HepG2 (cell line): Measurements from ENCODE around the gene IP6K3. TPM values are rescaled to one million over a fixed set of nuclear protein-coding genes. Genes with fewer than 3 reads are reported as not detected.

Source experiments
- BCL6 ChIP-seq: IDR thresholded peaks from 2 replicates; pipeline ENCODE4 v1.6.1; 2016; ENCODE audit warnings: missing genetic modification reagents, missing compliant biosample characterization
- HNRNPLL ChIP-seq: fragments of 200-400 bp; formaldehyde crosslinking; IDR thresholded peaks from 2 replicates; pipeline ENCODE4 v1.6.1; 2017; ENCODE audit warnings: mild to moderate bottlenecking, low read depth, low read length; ENCODE audit not compliant: poor library complexity, severe bottlenecking
- ISL2 ChIP-seq: sonication (generic); formaldehyde crosslinking; IDR thresholded peaks from 2 replicates; pipeline ENCODE4 v1.5.0; 2020; ENCODE audit warnings: missing genetic modification reagents
- KLF12 ChIP-seq: sonication (generic); formaldehyde crosslinking; IDR thresholded peaks from 2 replicates; pipeline ENCODE4 v1.4.0; 2020; ENCODE audit warnings: missing genetic modification reagents, borderline replicate concordance
- NFIC ChIP-seq: IDR thresholded peaks from 2 replicates; pipeline ENCODE4 v1.6.1; 2012; ENCODE audit warnings: mild to moderate bottlenecking, low read length, inconsistent platforms
- PHF20 ChIP-seq: sonication (generic); formaldehyde crosslinking; IDR thresholded peaks from 2 replicates; pipeline ENCODE4 v1.5.0; 2020; ENCODE audit warnings: mild to moderate bottlenecking, missing genetic modification reagents
- PHF21A ChIP-seq: sonication (generic); formaldehyde crosslinking; IDR thresholded peaks from 2 replicates; pipeline ENCODE4 v1.5.0; 2020; ENCODE audit warnings: mild to moderate bottlenecking, missing genetic modification reagents
- SUZ12 ChIP-seq: fragments of 150-350 bp; IDR thresholded peaks from 2 replicates; pipeline ENCODE4 v1.6.1; 2014; ENCODE audit warnings: low read depth, low read length
- TBL1XR1 ChIP-seq: fragments of 150-350 bp; IDR thresholded peaks from 2 replicates; pipeline ENCODE4 v1.6.1; 2014; ENCODE audit warnings: borderline replicate concordance, low read length; ENCODE audit not compliant: partially characterized antibody
- ZNF547 ChIP-seq: sonication (generic); formaldehyde crosslinking; IDR thresholded peaks from 2 replicates; pipeline ENCODE4 v1.5.1; 2020; ENCODE audit warnings: mild to moderate bottlenecking, missing genetic modification reagents
- ZNF616 ChIP-seq: sonication (generic); formaldehyde crosslinking; IDR thresholded peaks from 2 replicates; pipeline ENCODE4 v1.5.0; 2020; ENCODE audit warnings: low read depth, mild to moderate bottlenecking, missing genetic modification reagents
- ZNF75D ChIP-seq: sonication (generic); formaldehyde crosslinking; IDR thresholded peaks from 2 replicates; pipeline ENCODE4 v1.8.1; 2023; ENCODE audit warnings: missing genetic modification reagents, mild to moderate bottlenecking, borderline replicate concordance
- ZNF841 ChIP-seq: sonication (generic); formaldehyde crosslinking; IDR thresholded peaks from 2 replicates; pipeline ENCODE4 v1.8.1; 2023; ENCODE audit warnings: missing genetic modification reagents, borderline replicate concordance
- ZSCAN29 ChIP-seq: sonication (generic); formaldehyde crosslinking; conservative IDR thresholded peaks from 2 replicates; pipeline ENCODE4 v1.4.0; 2020; ENCODE audit warnings: mild to moderate bottlenecking, missing genetic modification reagents
- polyA plus RNA-seq, 8 experiments: library from polyadenylated mRNA; depleted of rRNA in 3 of 8; stranded (reverse) in 7 of 8; unstranded in 1 of 8; fragments of >200 nt; fragmentation: Illumina TruSeq in 4 of 8; extraction: Trizol in 4 of 8; gene quantifications; 2 replicates each; pipeline versions ENCODE4 v1.2.1 to v1.2.3, GENCODE V29; 2011 to 2016; ENCODE audit warnings: low read depth in 4 of 8, missing spikeins in 1 of 8, mixed read lengths in 1 of 8; ENCODE audit not compliant: insufficient read depth in 1 of 8
- total RNA-seq, 5 experiments: library from RNA; depleted of rRNA; stranded (reverse); fragments of >200 nt; fragmentation: Illumina TruSeq; extraction: Trizol; gene quantifications; 2 replicates each; pipeline ENCODE4 v1.2.3, GENCODE V29; 2016; ENCODE audit warnings: low read depth in 1 of 5
- TF ChIP-seq, protein P1 (sequence below): sonication (generic); formaldehyde crosslinking; IDR thresholded peaks from 2 replicates; pipeline ENCODE4 v1.4.0; 2020; ENCODE audit warnings: low read depth, mild to moderate bottlenecking, missing genetic modification reagents
- TF ChIP-seq, protein P2 (sequence below): sonication (generic); formaldehyde crosslinking; IDR thresholded peaks from 2 replicates; pipeline ENCODE4 v1.5.1; 2020; ENCODE audit warnings: missing genetic modification reagents, mild to moderate bottlenecking, borderline replicate concordance
- TF ChIP-seq, protein P3 (sequence below): sonication (generic); formaldehyde crosslinking; IDR thresholded peaks from 2 replicates; pipeline ENCODE4 v1.5.1; 2020; ENCODE audit warnings: mild to moderate bottlenecking, missing genetic modification reagents, moderate library complexity
- TF ChIP-seq, protein P4 (sequence below): IDR thresholded peaks from 2 replicates; pipeline ENCODE4 v1.6.1; 2012; ENCODE audit warnings: inconsistent platforms
- TF ChIP-seq, protein P5 (sequence below): sonication (generic); formaldehyde crosslinking; IDR thresholded peaks from 2 replicates; pipeline ENCODE4 v1.4.0; 2020; ENCODE audit warnings: missing genetic modification reagents

The IP6K3 gene
- total and polyA plus RNA-seq, 2 of the 13 experiments (the other 11 are each of a cell fraction or from before 2014, with no cell fraction given) = 0.11 to 0.18 TPM

GRCh38 chr6:33761922-33762629 is 15.4 kb upstream of the IP6K3 start (continued):
- TF ChIP-seq, protein P1, sequence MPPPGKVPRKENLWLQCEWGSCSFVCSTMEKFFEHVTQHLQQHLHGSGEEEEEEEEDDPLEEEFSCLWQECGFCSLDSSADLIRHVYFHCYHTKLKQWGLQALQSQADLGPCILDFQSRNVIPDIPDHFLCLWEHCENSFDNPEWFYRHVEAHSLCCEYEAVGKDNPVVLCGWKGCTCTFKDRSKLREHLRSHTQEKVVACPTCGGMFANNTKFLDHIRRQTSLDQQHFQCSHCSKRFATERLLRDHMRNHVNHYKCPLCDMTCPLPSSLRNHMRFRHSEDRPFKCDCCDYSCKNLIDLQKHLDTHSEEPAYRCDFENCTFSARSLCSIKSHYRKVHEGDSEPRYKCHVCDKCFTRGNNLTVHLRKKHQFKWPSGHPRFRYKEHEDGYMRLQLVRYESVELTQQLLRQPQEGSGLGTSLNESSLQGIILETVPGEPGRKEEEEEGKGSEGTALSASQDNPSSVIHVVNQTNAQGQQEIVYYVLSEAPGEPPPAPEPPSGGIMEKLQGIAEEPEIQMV = peak; percentile 71; the same call in 1 of the 2 replicates
- TF ChIP-seq SUZ12 = no peak
- 0 out of 2 replicates have a peak, but pooled peaks have one; percentile 43 for TF ChIP-seq ZSCAN29
- peak; percentile 84; the same call in 1 of the 2 replicates for TF ChIP-seq ZNF547 (CRISPR knock-in tag)
- peak; percentile 82 for TF ChIP-seq ISL2 (CRISPR knock-in tag)
- no peak for TF ChIP-seq NFIC
- TF ChIP-seq ZNF841 (CRISPR knock-in tag) = no peak
- TF ChIP-seq HNRNPLL = peak; percentile 31
- TF ChIP-seq PHF21A (CRISPR knock-in tag) = peak; percentile 91
- peak; percentile 70 for TF ChIP-seq TBL1XR1
- TF ChIP-seq, protein P2, sequence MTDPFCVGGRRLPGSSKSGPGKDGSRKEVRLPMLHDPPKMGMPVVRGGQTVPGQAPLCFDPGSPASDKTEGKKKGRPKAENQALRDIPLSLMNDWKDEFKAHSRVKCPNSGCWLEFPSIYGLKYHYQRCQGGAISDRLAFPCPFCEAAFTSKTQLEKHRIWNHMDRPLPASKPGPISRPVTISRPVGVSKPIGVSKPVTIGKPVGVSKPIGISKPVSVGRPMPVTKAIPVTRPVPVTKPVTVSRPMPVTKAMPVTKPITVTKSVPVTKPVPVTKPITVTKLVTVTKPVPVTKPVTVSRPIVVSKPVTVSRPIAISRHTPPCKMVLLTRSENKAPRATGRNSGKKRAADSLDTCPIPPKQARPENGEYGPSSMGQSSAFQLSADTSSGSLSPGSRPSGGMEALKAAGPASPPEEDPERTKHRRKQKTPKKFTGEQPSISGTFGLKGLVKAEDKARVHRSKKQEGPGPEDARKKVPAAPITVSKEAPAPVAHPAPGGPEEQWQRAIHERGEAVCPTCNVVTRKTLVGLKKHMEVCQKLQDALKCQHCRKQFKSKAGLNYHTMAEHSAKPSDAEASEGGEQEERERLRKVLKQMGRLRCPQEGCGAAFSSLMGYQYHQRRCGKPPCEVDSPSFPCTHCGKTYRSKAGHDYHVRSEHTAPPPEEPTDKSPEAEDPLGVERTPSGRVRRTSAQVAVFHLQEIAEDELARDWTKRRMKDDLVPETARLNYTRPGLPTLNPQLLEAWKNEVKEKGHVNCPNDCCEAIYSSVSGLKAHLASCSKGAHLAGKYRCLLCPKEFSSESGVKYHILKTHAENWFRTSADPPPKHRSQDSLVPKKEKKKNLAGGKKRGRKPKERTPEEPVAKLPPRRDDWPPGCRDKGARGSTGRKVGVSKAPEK = peak; percentile 98; the same call in 1 of the 2 replicates
- TF ChIP-seq, protein P3, sequence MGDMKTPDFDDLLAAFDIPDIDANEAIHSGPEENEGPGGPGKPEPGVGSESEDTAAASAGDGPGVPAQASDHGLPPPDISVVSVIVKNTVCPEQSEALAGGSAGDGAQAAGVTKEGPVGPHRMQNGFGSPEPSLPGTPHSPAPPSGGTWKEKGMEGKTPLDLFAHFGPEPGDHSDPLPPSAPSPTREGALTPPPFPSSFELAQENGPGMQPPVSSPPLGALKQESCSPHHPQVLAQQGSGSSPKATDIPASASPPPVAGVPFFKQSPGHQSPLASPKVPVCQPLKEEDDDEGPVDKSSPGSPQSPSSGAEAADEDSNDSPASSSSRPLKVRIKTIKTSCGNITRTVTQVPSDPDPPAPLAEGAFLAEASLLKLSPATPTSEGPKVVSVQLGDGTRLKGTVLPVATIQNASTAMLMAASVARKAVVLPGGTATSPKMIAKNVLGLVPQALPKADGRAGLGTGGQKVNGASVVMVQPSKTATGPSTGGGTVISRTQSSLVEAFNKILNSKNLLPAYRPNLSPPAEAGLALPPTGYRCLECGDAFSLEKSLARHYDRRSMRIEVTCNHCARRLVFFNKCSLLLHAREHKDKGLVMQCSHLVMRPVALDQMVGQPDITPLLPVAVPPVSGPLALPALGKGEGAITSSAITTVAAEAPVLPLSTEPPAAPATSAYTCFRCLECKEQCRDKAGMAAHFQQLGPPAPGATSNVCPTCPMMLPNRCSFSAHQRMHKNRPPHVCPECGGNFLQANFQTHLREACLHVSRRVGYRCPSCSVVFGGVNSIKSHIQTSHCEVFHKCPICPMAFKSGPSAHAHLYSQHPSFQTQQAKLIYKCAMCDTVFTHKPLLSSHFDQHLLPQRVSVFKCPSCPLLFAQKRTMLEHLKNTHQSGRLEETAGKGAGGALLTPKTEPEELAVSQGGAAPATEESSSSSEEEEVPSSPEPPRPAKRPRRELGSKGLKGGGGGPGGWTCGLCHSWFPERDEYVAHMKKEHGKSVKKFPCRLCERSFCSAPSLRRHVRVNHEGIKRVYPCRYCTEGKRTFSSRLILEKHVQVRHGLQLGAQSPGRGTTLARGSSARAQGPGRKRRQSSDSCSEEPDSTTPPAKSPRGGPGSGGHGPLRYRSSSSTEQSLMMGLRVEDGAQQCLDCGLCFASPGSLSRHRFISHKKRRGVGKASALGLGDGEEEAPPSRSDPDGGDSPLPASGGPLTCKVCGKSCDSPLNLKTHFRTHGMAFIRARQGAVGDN (CRISPR knock-in tag) = peak; percentile 88
- no peak for TF ChIP-seq ZNF616 (CRISPR knock-in tag)
- TF ChIP-seq, protein P4, sequence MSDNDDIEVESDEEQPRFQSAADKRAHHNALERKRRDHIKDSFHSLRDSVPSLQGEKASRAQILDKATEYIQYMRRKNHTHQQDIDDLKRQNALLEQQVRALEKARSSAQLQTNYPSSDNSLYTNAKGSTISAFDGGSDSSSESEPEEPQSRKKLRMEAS = peak; percentile 69
- TF ChIP-seq KLF12 (CRISPR knock-in tag) = 0 out of 2 replicates have a peak, but pooled peaks have one; percentile 62
- no peak for TF ChIP-seq ZNF75D (CRISPR knock-in tag)
- no peak for TF ChIP-seq PHF20 (CRISPR knock-in tag)
- peak; percentile 87 for TF ChIP-seq BCL6
- TF ChIP-seq, protein P5, sequence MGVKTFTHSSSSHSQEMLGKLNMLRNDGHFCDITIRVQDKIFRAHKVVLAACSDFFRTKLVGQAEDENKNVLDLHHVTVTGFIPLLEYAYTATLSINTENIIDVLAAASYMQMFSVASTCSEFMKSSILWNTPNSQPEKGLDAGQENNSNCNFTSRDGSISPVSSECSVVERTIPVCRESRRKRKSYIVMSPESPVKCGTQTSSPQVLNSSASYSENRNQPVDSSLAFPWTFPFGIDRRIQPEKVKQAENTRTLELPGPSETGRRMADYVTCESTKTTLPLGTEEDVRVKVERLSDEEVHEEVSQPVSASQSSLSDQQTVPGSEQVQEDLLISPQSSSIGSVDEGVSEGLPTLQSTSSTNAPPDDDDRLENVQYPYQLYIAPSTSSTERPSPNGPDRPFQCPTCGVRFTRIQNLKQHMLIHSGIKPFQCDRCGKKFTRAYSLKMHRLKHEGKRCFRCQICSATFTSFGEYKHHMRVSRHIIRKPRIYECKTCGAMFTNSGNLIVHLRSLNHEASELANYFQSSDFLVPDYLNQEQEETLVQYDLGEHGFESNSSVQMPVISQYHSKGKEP (CRISPR knock-in tag) = no peak
